ENCODE data around the gene PAXX. TPM values are rescaled to one million over a fixed set of nuclear protein-coding genes. Genes with fewer than 3 reads are reported as not detected.

The PAXX gene
- total RNA-seq, 1 experiment from 2014 or later, result 64.0 TPM

- intact Hi-C loops (cut with micrococcal nuclease; ENCODE audit: unreplicated experiment), result no loop called here
- Histone ChIP-seq H3K9me3 (ENCODE audit: control insufficient read depth, insufficient read depth, low read depth, low read length) (no peaks in the 10 kb centered on the region), H3K27ac (ENCODE audit: low read length) (no peak overlapping the region), H3K4me1 (ENCODE audit: control insufficient read depth, insufficient read depth, low read length) (no peaks in the 10 kb centered on the region), H3K27me3 (ENCODE audit: control insufficient read depth, insufficient read depth, low read length) (no peaks in the 10 kb centered on the region), H3K4me3 (ENCODE audit: low read depth in 2 of 2, low read length in 2 of 2) (no peak overlapping the region), H3K36me3 (ENCODE audit: control insufficient read depth, insufficient read depth, low read length) (no peaks in the 10 kb centered on the region)
- CTCF ChIA-PET, result no interaction called here
- BruUV-seq (replicated peaks), result no TSS peak
- ATAC-seq, result no peak
- in situ Hi-C loops (cut with HindIII; ENCODE audit: low pct_unique_long_range_greater_than_20kb, low sequenced_read_pairs), result no loop called here
- DNase-seq (ENCODE audit: low read depth, low spot score), result no peak
- no peak for TF ChIP-seq CTCF (IDR thresholded peaks at IDR 0.05)
- TF ChIP-seq REST (IDR thresholded peaks at IDR 0.05; ENCODE audit: insufficient read depth in 1 of 2, low read depth in 2 of 2, low read length in 1 of 2), result no peak
- TF ChIP-seq SIN3A (IDR thresholded peaks at IDR 0.05; ENCODE audit: borderline replicate concordance, insufficient read depth, low read depth, low read length), result no peak
- no peak for TF ChIP-seq POLR2AphosphoS5 (IDR thresholded peaks at IDR 0.05; ENCODE audit: low read depth, low read length)
- no peak for TF ChIP-seq TCF7L2 (IDR thresholded peaks at IDR 0.05; ENCODE audit: low read depth, low read length)
- POLR2A ChIA-PET, result interaction anchor here (0.5 kb wide), 1 partner anchor 93 kb away, joined by 6 read pairs; no protein-coding TSS in a partner anchor
Observed at GRCh38 chr9:137011907-137012675, 19.9 kb downstream of the PAXX start.

GRCh38 chr9:137012694-137013570 lies 20.7 kb downstream of the PAXX start:
- no TSS peak for BruUV-seq (replicated peaks)

More at GRCh38 chr9:137012694-137013570, 20.7 kb downstream of the PAXX start:
- DNase-seq (ENCODE audit: low read depth, low spot score) (no peak), ATAC-seq (no peak)
- in situ Hi-C loops (cut with HindIII; ENCODE audit: low pct_unique_long_range_greater_than_20kb, low sequenced_read_pairs), result no loop called here
- intact Hi-C loops (cut with micrococcal nuclease; ENCODE audit: unreplicated experiment), result no loop called here
- Histone ChIP-seq H3K36me3 (ENCODE audit: control insufficient read depth, insufficient read depth, low read length) (no peaks in the 10 kb centered on the region), H3K4me1 (ENCODE audit: control insufficient read depth, insufficient read depth, low read length) (no peaks in the 10 kb centered on the region), H3K27ac (ENCODE audit: low read length) (no peak overlapping the region), H3K27me3 (ENCODE audit: control insufficient read depth, insufficient read depth, low read length) (no peaks in the 10 kb centered on the region), H3K4me3 (ENCODE audit: low read depth in 2 of 2, low read length in 2 of 2) (no peak overlapping the region), H3K9me3 (ENCODE audit: control insufficient read depth, insufficient read depth, low read depth, low read length) (no peaks in the 10 kb centered on the region)
- TF ChIP-seq TCF7L2 (IDR thresholded peaks at IDR 0.05; ENCODE audit: low read depth, low read length) (no peak), POLR2AphosphoS5 (IDR thresholded peaks at IDR 0.05; ENCODE audit: low read depth, low read length) (no peak), REST (IDR thresholded peaks at IDR 0.05; ENCODE audit: insufficient read depth in 1 of 2, low read depth in 2 of 2, low read length in 1 of 2) (no peak), CTCF (IDR thresholded peaks at IDR 0.05) (no peak), SIN3A (IDR thresholded peaks at IDR 0.05; ENCODE audit: borderline replicate concordance, insufficient read depth, low read depth, low read length) (no peak)
- CTCF ChIA-PET, result no interaction called here
- POLR2A ChIA-PET, result no interaction called here

Measured in Panc1 (cell line).